Endothelial cell (in vitro differentiated cells): ENCODE data around the gene SEMA3B. TPM values are rescaled to one million over a fixed set of nuclear protein-coding genes. Genes with fewer than 3 reads are reported as not detected.
A peak's percentile ranks its signal among the peaks of the same experiment; 100 is the strongest.
"Not testable (repeated sequence)": the region's sequence is repeated elsewhere in the genome, so short reads cannot be mapped to it uniquely, and the experiment has no call there.

ENCODE experiments used
- DNase-seq: peaks from one replicate; pipeline ENCODE4 v3.0.0; 2021; ENCODE audit warnings: low spot score
- H3K27ac Mint-ChIP-seq: one replicate; pipeline ENCODE4 v1.8.0; 2021; ENCODE audit warnings: mixed read lengths, inconsistent platforms; ENCODE audit not compliant: unreplicated experiment
- H3K27me3 Mint-ChIP-seq: one replicate; pipeline ENCODE4 v1.8.0; 2021; ENCODE audit warnings: mild to moderate bottlenecking, moderate library complexity, mixed read lengths, inconsistent platforms; ENCODE audit not compliant: unreplicated experiment
- H3K36me3 Mint-ChIP-seq: one replicate; pipeline ENCODE4 v1.8.0; 2021; ENCODE audit warnings: mild to moderate bottlenecking, low read depth, mixed read lengths, inconsistent platforms; ENCODE audit not compliant: unreplicated experiment
- H3K4me1 Mint-ChIP-seq: one replicate; pipeline ENCODE4 v1.8.0; 2021; ENCODE audit warnings: mild to moderate bottlenecking, mixed read lengths, inconsistent platforms; ENCODE audit not compliant: unreplicated experiment
- H3K4me3 Mint-ChIP-seq: one replicate; pipeline ENCODE4 v1.8.0; 2021; ENCODE audit warnings: mild to moderate bottlenecking, mixed read lengths, inconsistent platforms; ENCODE audit not compliant: unreplicated experiment
- H3K9me3 Mint-ChIP-seq: one replicate; pipeline ENCODE4 v1.8.0; 2021; ENCODE audit warnings: mixed read lengths, inconsistent platforms; ENCODE audit not compliant: unreplicated experiment
- CTCF ChIP-seq: fragments of 200-600 bp; sonication (generic); IDR thresholded peaks from one replicate; pipeline ENCODE4 v1.5.0; 2021; ENCODE audit warnings: antibody characterized with exemption; ENCODE audit not compliant: unreplicated experiment
- total RNA-seq: library from RNA; stranded (reverse); fragmentation: NEBNext Ultra II Directional; extraction: Animal tissue kit (Norgen Biotek cat#: 25700); gene quantifications from one replicate; pipeline ENCODE4 v1.2.1, GENCODE V29; 2021; ENCODE audit not compliant: unreplicated experiment

The SEMA3B gene
- total RNA-seq, 1 donor from 2014 or later: 1.7 TPM

- H3K27ac Mint-ChIP-seq: no peak overlapping the region
- H3K36me3 Mint-ChIP-seq: peaks cover 6% of the 10 kb centered on the region
- H3K4me1 Mint-ChIP-seq: peaks cover 16% of the 10 kb centered on the region
Observed at GRCh38 chr3:50271314-50271936, 2.5 kb downstream of the SEMA3B start.

GRCh38 chr3:50272538-50272910 lies 3.6 kb downstream of the SEMA3B start:
- not testable (repeated sequence) for DNase-seq

More at GRCh38 chr3:50271314-50271936, 2.5 kb downstream of the SEMA3B start:
- Mint-ChIP-seq H3K9me3 (no peaks in the 10 kb centered on the region), H3K4me3 (no peak overlapping the region), H3K27me3 (peaks cover 35% of the 10 kb centered on the region)
- no peak for DNase-seq
- TF ChIP-seq CTCF: no peak

GRCh38 chr3:50272911-50273688 lies 4.2 kb downstream of the SEMA3B start:
- H3K36me3 Mint-ChIP-seq: peaks cover 6% of the 10 kb centered on the region
- no peak overlapping the region for H3K27ac Mint-ChIP-seq
- H3K9me3 Mint-ChIP-seq: no peaks in the 10 kb centered on the region
- H3K4me3 Mint-ChIP-seq: no peak overlapping the region
- H3K4me1 Mint-ChIP-seq: peaks cover 16% of the 10 kb centered on the region
- peak; percentile 95 for TF ChIP-seq CTCF
- H3K27me3 Mint-ChIP-seq: peaks cover 31% of the 10 kb centered on the region
- DNase-seq: peak; percentile 94

More at GRCh38 chr3:50272538-50272910, 3.6 kb downstream of the SEMA3B start:
- not testable (repeated sequence) for H3K27ac Mint-ChIP-seq, H3K4me3 Mint-ChIP-seq, H3K36me3 Mint-ChIP-seq, H3K9me3 Mint-ChIP-seq
- peaks cover 16% of the 10 kb centered on the region for H3K4me1 Mint-ChIP-seq
- peaks cover 35% of the 10 kb centered on the region for H3K27me3 Mint-ChIP-seq

GRCh38 chr3:50273689-50274065 lies 4.7 kb downstream of the SEMA3B start:
- DNase-seq: no peak
- Mint-ChIP-seq H3K4me3 (no peak overlapping the region), H3K27ac (no peak overlapping the region), H3K4me1 (peaks cover 16% of the 10 kb centered on the region), H3K27me3 (peaks cover 25% of the 10 kb centered on the region), H3K9me3 (no peaks in the 10 kb centered on the region), H3K36me3 (peaks cover under 1% of the 10 kb centered on the region)
- TF ChIP-seq CTCF: no peak

GRCh38 chr3:50274371-50275104 lies 5.6 kb downstream of the SEMA3B start:
- peak overlapping the region; percentile 52 for H3K27ac Mint-ChIP-seq
- H3K4me3 Mint-ChIP-seq: peak overlapping the region; percentile 56
- peak; percentile 74 for DNase-seq
- H3K27me3 Mint-ChIP-seq: peaks cover 21% of the 10 kb centered on the region
- peaks cover 16% of the 10 kb centered on the region for H3K4me1 Mint-ChIP-seq
- peak; percentile 93 for TF ChIP-seq CTCF
- no peaks in the 10 kb centered on the region for H3K36me3 Mint-ChIP-seq
- H3K9me3 Mint-ChIP-seq: no peaks in the 10 kb centered on the region
